GM18907 (cell line): Measurements from ENCODE around the gene MAU2.
A peak's percentile ranks its signal among the peaks of the same experiment; 100 is the strongest.
"Not testable (repeated sequence)": the region's sequence is repeated elsewhere in the genome, so short reads cannot be mapped to it uniquely, and the experiment has no call there.

Experiments used
- ATAC-seq: cut with Tn5 transposase; IDR thresholded peaks from one replicate; pipeline ENCODE4 v1.9.1; 2021; ENCODE audit warnings: mild to moderate bottlenecking, moderate library complexity; ENCODE audit not compliant: unreplicated experiment

Gene MAU2

GRCh38 chr19:19380316-19380715 is 59.7 kb downstream of the MAU2 start:
- not testable (repeated sequence) for ATAC-seq

GRCh38 chr19:19381007-19381926 is 60.6 kb downstream of the MAU2 start:
- no peak for ATAC-seq

GRCh38 chr19:19382118-19382517 is 61.5 kb downstream of the MAU2 start:
- no peak for ATAC-seq

GRCh38 chr19:19384486-19384885 is 63.9 kb downstream of the MAU2 start:
- ATAC-seq = no peak

GRCh38 chr19:19385131-19385895 is 64.7 kb downstream of the MAU2 start:
- ATAC-seq = peak; percentile 94

- no peak for ATAC-seq
Measured at GRCh38 chr19:19385896-19386869, 65.6 kb downstream of the MAU2 start.

GRCh38 chr19:19387108-19387507 is 66.5 kb downstream of the MAU2 start:
- no peak for ATAC-seq

GRCh38 chr19:19388568-19389555 is 68.2 kb downstream of the MAU2 start:
- no peak for ATAC-seq

GRCh38 chr19:19389683-19390082 is 69.1 kb downstream of the MAU2 start:
- not testable (repeated sequence) for ATAC-seq

GRCh38 chr19:19394333-19394732 is 73.7 kb downstream of the MAU2 start:
- ATAC-seq = not testable (repeated sequence)

GRCh38 chr19:19399733-19400433 is 79.3 kb downstream of the MAU2 start:
- ATAC-seq = no peak

- ATAC-seq = no peak
Measured at GRCh38 chr19:19402656-19403372, 82.2 kb downstream of the MAU2 start.

GRCh38 chr19:19403373-19403901 is 82.8 kb downstream of the MAU2 start:
- ATAC-seq = no peak

GRCh38 chr19:19404879-19405860 is 84.5 kb downstream of the MAU2 start, which contains the start of gene GATAD2A:
Gene GATAD2A, plus strand, starts transcription at chr19:19405675. Its CDS starts 59,671 bp downstream, at chr19:19465346.
- ATAC-seq = peak; percentile 74

- peak; percentile 26 for ATAC-seq
Measured at GRCh38 chr19:19405971-19406877, 85.6 kb downstream of the MAU2 start.
